Measurements from ENCODE around the gene CYP2D6.

Gene CYP2D6

DNA sequence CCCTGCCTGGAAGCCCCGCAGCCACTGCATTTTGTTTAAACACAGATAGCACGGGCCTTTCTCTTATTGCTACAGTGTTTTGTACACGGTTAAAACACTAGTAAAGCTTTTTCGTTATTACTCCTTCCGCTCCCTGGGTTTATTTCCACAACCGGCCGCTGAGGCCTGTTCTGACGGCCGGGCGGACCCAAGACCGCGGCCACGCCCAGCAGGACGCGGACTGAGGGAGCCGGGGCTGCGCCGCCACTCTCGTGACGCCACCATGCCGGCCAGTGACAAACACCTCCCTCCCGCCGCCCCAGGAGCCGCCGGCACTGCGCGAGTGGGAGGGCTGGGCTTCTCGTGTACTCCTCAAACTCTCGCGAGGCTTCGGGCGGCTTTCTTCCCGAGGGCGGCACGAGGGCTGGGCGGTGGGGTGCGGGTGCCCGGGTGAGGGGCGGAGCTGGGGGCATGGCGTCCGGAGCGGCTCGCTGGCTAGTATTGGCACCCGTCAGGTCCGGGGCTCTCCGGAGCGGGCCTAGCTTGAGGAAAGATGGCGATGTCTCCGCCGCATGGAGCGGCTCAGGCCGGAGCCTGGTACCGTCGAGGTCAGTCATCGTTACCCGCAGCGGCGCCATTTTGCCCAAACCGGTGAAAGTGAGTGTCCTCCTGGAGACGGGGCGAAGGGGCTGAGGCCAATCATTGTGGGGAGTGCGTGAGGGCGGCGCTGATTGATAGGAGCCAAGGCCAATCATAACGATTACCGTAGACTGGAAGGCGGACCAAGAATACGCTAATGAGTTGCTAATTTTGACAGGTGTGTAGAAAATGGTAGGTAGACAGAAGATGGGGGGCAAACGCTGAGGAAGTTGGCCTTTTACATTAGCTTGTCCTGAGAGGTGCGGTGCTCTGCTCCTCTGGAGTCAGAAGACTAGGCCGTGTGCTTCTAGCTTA, 51.0 kb downstream of the CYP2D6 start, which contains the start of gene SMDT1:
Gene SMDT1, plus strand, starts transcription at position 382 of the 933 bp plus-strand sequence. Its CDS starts 69 bp downstream, at position 451.
- peak; percentile 80 for DNase-seq

DNA sequence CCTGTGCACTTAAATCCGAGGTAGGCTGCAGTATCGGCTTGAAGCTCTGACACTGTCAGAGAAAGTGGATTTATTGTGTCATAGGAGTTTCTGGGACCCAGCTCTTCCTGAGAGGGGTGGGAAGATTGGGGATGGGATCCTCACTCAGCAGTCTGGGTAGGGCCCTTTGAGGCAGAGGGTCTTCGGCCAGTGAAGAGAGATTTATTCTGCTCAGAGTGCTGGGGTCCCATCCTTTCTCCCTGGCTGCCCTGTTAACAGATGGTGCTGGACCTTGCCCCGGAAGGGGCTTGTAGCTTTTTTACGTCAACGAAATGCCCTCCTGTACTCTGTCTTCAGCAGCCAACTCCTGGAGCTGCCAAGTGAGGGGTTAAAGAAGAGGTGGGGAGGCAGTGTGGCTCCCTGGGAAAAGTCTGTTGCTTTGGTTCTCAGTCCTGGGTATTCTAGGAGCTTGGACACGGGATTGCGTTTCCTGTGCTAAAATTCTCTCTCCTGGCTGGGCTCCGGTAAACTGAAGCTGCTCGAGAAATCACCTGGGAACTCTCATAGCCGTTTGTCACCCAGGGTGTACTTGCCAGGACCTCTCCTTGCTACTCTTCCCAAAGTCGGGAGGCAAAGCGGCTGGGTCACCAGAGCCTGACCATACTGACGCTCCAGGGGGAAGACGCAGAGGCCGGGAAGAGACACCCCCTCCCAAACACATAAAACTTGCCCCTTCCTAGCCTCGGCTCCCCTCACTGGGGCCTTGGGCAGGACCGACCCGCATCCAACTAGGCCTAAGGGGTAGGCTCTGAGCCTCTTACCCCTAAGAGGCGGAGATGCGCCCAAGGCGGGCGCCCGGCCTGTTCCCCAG, 51.9 kb downstream of the CYP2D6 start:
- no peak for DNase-seq

DNA sequence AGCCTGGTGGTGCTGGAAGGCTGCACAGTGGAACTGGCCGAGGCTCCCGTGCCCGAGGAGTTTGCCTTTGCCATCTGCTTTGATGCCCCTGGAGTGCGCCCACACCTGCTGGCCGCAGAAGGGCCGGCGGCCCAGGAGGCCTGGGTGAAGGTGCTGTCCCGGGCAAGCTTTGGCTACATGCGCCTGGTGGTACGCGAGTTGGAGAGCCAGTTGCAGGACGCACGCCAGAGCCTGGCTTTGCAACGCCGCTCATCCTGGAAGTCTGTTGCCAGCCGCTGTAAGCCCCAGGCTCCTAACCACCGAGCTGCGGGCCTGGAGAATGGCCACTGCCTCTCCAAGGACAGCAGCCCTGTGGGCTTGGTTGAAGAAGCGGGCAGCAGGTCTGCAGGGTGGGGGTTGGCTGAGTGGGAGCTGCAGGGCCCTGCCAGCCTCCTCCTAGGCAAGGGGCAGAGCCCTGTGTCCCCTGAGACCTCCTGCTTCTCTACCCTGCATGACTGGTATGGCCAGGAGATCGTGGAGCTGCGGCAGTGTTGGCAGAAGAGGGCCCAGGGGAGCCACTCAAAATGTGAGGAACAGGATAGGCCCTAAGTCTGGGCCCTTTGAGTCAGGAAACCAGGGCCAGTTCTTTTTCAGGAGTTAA, 53.0 kb downstream of the CYP2D6 start:
- DNase-seq = no peak

DNA sequence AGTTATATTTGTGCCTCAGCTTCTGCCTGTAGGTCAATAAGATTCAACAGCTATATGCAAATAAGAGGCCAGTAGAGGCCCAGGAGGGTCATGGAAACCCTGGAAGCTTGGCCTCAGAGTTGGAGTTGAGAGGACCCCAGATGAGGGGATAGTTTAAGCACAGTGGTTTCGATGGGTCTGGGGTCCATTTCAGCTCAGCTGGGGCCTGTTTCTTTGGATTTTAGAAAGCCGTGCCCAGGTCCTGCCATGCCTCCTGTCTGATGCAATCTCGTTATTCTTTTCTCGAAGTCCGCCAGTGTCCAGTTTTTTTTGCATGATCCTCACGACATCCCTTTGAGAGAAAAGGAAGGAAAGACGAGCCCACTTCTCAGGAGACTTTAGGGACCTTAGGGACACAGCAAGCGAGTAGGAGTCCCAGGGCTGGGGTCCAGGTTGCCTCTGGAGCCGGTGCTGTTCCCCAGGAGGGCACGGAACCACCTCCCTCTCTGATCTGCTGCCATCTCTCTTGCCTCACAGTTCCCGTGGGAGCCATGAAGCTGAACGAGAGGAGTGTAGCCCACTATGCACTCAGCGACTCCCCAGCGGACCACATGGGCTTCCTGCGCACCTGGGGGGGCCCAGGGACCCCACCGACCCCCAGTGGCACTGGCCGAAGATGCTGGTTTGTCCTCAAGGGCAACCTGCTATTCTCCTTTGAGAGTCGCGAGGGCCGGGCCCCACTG, 53.7 kb downstream of the CYP2D6 start:
- DNase-seq = no peak
